Activated CD8-positive, alpha-beta memory T cell treated with anti-CD3 and anti-CD28 coated beads, Interleukin-2, amount 50 U/mL, for 1 hour (primary cell): ENCODE data around the gene PCDHGB7.
"Not testable (repeated sequence)": the region's sequence is repeated elsewhere in the genome, so short reads cannot be mapped to it uniquely, and the experiment has no call there.

ENCODE experiments used
- DNase-seq: peaks from one replicate; pipeline ENCODE4 v3.0.0-alpha.2; 2020; ENCODE audit errors: extremely low read depth

Gene PCDHGB7

GRCh38 chr5:141397756-141398551 lies 19.5 kb upstream of the PCDHGB7 start, which contains the start of gene PCDHGB5:
Gene PCDHGB5, plus strand, starts transcription at chr5:141397947. Its CDS starts 181 bp downstream, at chr5:141398128.
- not testable (repeated sequence) for DNase-seq

GRCh38 chr5:141398608-141399007 lies 18.9 kb upstream of the PCDHGB7 start:
- DNase-seq = no peak

- DNase-seq = no peak
These were observed 17.8 kb upstream of the PCDHGB7 start for GRCh38 chr5:141399555-141400258.

- no peak for DNase-seq
These were observed 14.8 kb upstream of the PCDHGB7 start, which contains the start of gene PCDHGA9 for GRCh38 chr5:141402553-141403243. Gene PCDHGA9, plus strand, starts transcription at chr5:141402778. Its CDS starts 175 bp downstream, at chr5:141402953.

GRCh38 chr5:141403387-141403786 lies 14.1 kb upstream of the PCDHGB7 start:
- DNase-seq = no peak

GRCh38 chr5:141407790-141408505 lies 9.5 kb upstream of the PCDHGB7 start, which contains the start of gene PCDHGB6:
Gene PCDHGB6, plus strand, starts transcription at chr5:141408021. Its CDS starts 182 bp downstream, at chr5:141408203.
- DNase-seq = not testable (repeated sequence)

GRCh38 chr5:141409598-141410306 lies 7.7 kb upstream of the PCDHGB7 start:
- DNase-seq = no peak

GRCh38 chr5:141411575-141411974 lies 5.9 kb upstream of the PCDHGB7 start:
- DNase-seq = no peak

- DNase-seq = no peak
These were observed 4.5 kb upstream of the PCDHGB7 start, which contains the start of gene PCDHGA10 for GRCh38 chr5:141412854-141413539. Gene PCDHGA10, plus strand, starts transcription at chr5:141412987. Its CDS starts 189 bp downstream, at chr5:141413176.

- DNase-seq = no peak
These were observed 3.9 kb upstream of the PCDHGB7 start for GRCh38 chr5:141413540-141414069.

GRCh38 chr5:141414548-141415274 lies 2.8 kb upstream of the PCDHGB7 start:
- not testable (repeated sequence) for DNase-seq

GRCh38 chr5:141415275-141415618 lies 2.2 kb upstream of the PCDHGB7 start:
- DNase-seq = not testable (repeated sequence)

GRCh38 chr5:141419074-141419880 lies 1.8 kb downstream of the PCDHGB7 start:
- DNase-seq = no peak

- DNase-seq = no peak
These were observed 3.5 kb downstream of the PCDHGB7 start, which contains the start of gene PCDHGA11 for GRCh38 chr5:141420855-141421488. Gene PCDHGA11, plus strand, starts transcription at chr5:141421051. Its CDS starts 177 bp downstream, at chr5:141421228.

- DNase-seq = no peak
These were observed 4.0 kb downstream of the PCDHGB7 start for GRCh38 chr5:141421489-141421855.

GRCh38 chr5:141422742-141423291 lies 5.3 kb downstream of the PCDHGB7 start:
- no peak for DNase-seq

- no peak for DNase-seq
These were observed 10.4 kb downstream of the PCDHGB7 start for GRCh38 chr5:141427783-141428426.
